Stimulated activated CD4-positive, alpha-beta T cell treated with anti-CD3 and anti-CD28 coated beads, Interleukin-2, amount 100 ng/mL, for 48 hours (primary cell): Measurements from ENCODE around the gene ZNF236.
"Not testable (repeated sequence)": the region's sequence is repeated elsewhere in the genome, so short reads cannot be mapped to it uniquely, and the experiment has no call there.

Source experiments
- DNase-seq, 2 donors: peaks; one replicate each; pipeline ENCODE4 v3.0.0-alpha.2; 2020

Gene ZNF236

GRCh38 chr18:76953583-76954233 is 131.4 kb downstream of the ZNF236 start:
- no peak for DNase-seq

DNA sequence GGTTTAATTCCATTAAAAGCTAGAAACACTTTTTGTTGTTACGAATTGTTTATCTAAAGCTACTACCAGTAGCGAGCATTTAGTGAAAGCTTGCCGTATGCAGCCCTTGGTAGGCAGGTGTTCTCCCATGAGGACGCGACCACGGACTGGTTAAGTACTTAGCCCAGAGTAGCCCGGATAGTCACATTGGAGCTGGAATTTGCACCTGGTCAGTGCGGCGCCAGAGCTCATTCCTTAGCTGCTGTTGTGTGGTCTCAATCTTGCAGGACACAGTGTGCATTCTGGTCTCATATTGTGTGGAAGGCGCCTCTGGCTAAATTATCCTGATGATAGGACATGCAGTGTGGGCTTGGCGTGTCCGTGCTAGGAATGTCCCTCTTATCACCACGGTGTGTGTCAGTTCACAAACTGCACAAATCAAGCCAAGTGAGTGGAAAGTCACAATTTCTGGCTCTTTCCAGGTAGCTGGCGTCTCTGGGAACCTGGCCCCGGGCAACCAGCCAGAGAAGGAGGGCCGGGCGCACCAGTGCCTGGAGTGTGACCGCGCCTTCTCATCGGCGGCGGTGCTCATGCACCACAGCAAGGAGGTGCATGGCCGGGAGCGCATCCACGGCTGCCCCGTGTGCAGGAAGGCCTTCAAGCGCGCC is 133.3 kb downstream of the ZNF236 start:
- no peak for DNase-seq

- DNase-seq, result no peak
Observed at GRCh38 chr18:76956648-76957047, 134.3 kb downstream of the ZNF236 start.

- DNase-seq, result no peak
Observed at GRCh38 chr18:76957384-76958355, 135.3 kb downstream of the ZNF236 start.

DNA sequence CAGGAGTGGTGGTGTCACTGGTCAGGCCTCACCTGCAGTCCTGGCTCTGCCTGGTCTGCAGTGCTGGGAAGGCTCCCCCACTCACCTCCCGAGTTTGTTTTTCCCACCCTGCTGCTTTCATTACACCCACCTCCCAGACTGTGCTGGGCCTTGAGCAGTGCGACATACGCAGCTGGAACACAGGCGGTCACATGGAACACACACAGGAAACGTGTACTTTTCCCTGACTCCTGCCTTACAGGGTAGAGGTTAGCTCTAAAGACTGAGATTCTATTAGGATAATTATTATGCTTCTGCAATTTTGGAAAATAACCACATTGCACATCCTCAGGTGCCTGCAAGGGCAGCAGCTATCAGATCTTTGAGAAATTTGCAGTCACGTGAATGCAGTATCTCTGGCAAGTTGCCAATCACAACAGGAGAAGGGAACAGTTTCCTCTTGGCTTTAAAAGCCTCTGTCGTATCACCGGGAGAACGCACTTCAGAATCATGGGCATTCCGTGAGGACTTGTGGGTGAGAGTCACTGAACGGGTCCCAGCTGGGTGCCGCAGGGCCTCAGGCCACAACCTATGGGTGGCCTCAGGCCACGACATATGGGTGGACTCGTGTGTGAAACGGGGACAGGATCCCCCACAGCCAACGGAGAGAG is 136.5 kb downstream of the ZNF236 start:
- DNase-seq, result no peak

GRCh38 chr18:76959605-76960004 is 137.2 kb downstream of the ZNF236 start:
- DNase-seq, result no peak

- no peak for DNase-seq
Observed at GRCh38 chr18:76960528-76961035, 138.2 kb downstream of the ZNF236 start.

- DNase-seq, result no peak
Observed at GRCh38 chr18:76962851-76963250, 140.5 kb downstream of the ZNF236 start.

- DNase-seq, result no peak
Observed at GRCh38 chr18:76963936-76964335, 141.6 kb downstream of the ZNF236 start.

DNA sequence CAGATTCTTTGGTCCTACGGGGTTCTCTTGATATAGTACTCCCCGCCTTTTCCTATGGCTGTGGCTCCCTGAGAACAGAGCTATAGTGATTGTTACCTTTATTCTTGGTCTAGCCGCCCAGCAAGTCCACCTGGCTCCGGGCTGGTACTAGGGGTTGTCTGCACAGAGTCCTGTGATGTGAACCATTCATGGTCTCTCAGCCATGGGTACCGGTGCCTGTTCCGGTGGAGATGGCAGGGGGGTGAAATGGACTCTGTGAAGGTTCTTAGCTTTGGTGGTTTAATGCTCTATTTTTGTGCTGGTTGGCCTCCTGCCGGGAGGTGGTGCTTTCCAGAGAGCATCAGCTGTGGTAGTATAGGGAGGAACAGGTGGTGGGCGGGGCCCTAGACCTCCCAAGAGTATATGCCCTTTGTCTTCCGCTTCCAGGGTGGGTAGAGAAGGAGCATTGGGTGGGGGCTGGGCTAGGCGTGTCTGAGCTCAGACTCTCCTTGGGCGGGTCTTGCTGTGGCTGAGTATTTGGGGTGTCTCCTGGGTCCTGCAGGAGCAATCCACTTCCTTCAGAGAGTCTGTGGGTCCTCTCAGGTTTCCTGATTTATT is 143.3 kb downstream of the ZNF236 start:
- not testable (repeated sequence) for DNase-seq

DNA sequence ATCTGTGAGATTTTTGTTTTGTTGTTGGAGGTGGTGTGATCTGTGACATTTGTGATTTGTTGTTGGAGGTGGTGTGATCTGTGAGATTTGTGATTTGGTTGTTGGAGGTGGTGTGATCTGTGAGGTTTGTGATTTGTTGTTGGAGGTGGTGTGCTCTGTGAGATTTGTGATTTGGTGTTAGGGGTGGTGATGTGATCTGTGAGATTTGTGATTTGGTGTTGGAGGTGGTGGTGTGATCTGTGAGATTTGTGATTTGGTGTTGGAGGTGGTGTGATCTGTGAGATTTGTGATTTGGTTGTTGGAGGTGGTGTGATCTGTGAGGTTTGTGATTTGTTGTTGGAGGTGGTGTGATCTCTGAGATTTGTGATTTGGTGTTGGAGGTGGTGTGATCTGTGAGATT is 144.9 kb downstream of the ZNF236 start:
- not testable (repeated sequence) for DNase-seq

- DNase-seq, result no peak
Observed at GRCh38 chr18:76967721-76968472, 145.5 kb downstream of the ZNF236 start.

GRCh38 chr18:76970770-76971559 is 148.6 kb downstream of the ZNF236 start:
- DNase-seq, result no peak

- no peak for DNase-seq
Observed at GRCh38 chr18:76972241-76972640, 149.9 kb downstream of the ZNF236 start.

DNA sequence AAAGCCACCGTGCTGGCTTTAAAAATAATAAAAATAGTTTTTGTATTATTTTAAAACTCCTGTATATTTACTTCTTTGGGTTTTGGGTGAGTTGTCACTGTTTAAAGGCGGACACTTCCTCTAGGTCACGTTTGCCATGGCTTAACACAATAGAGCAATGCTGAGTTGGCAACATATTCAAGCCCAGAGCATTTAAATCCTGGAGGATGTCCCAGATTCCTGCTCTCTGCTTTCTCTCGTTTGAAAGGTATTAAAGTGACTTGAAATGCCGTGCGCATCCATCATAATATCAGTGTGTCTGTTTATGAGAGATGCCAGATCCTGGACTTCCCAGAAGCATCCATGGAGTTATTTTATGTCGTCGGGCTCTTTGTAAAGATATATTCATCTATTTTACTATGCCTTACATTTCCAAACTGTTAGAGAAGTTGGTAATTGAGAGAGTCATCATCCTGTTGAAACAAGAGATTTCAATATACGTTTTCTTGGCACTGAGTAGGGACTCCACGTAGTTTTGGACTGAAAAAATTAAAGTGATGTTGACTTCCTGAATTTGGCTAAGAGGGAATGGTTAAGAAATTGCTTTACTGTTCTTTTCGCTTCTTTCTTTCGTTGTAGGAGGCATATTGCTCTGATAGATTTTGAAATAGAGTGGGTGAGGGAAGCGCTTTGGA is 150.6 kb downstream of the ZNF236 start:
- no peak for DNase-seq

- DNase-seq, result no peak
Observed at GRCh38 chr18:76973520-76974266, 151.3 kb downstream of the ZNF236 start.

DNA sequence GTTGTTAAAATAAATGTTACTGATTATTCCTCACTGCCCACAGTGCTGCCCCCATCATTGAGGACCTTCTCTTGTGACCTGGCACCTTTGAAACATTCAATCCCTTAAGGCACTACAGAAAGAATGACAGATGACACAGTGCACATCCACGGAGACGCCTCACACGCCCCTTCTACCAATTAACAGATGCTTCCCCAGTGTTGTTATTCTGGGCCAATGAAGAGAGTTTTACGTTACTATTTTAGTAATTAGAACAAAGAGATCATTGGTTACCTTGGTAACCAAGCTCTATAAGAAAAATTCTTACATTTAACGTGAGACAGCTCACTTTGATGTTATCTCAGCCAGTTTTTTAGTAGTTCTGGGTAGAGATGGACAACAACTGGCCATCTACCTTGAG is 152.0 kb downstream of the ZNF236 start:
- no peak for DNase-seq

DNA sequence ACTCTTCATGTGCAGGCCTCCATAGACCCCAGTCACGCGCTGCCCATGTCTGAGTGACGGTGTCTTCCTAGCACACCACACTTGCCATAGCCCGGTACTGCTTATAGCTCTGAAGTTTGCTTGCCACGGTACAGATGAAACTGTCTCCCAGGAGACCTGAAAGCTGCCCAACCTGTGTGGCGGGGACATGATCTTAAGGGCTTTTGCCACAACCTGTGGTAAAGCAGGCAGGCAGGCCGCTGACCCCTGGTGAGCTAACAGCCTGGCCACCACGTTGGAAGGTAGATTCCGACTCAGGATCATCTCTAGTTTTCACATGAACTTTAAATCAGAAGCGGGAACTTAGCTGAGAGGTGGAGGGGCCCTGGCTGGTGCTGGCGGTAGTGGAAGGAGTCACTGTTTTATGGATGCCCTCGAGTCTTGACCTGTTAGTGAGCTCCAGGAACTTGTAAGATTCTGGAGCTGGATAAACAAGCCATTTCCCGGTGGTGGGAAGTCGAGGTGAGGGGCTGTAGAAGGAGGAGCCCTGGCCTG is 153.3 kb downstream of the ZNF236 start:
- no peak for DNase-seq

DNA sequence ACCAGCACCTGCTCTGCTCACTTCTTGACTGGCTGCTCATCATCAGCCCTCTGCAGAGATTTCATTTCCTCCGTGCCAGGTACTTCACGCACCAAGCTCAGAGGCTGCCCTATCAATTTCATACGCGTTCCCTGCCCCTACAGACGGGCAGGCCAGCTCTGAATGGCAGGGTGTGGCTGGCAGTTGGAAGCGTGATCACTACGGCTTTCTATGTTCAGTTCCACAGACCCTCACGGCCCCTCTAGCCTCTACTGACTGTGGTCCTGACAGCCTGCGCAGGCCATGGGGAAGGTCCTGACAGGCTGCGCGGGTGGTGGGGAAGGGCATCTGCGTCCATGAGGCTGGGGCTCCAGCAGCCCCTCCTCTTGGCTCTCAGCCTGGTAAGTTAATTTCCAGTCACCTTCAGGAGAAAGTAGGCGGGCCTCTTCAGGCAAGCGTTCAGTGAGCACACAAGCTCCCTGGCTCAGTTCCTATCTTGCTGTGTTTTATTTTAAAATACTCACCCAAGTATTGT is 154.8 kb downstream of the ZNF236 start:
- DNase-seq, result no peak
